HepG2 (cell line): ENCODE results near the gene SLC13A3. TPM values are rescaled to one million over a fixed set of nuclear protein-coding genes. Genes with fewer than 3 reads are reported as not detected.

Experiments used
- ETV6 ChIP-seq: sonication (generic); formaldehyde crosslinking; conservative IDR thresholded peaks from 2 replicates; pipeline ENCODE4 v1.4.0; 2020; ENCODE audit warnings: missing genetic modification reagents
- GATA4 ChIP-seq: sonication (generic); IDR thresholded peaks from 2 replicates; pipeline ENCODE4 v1.6.1; 2016; ENCODE audit warnings: antibody characterized with exemption, low read depth, borderline replicate concordance
- GATAD1 ChIP-seq: IDR thresholded peaks from 2 replicates; pipeline ENCODE4 v1.6.1; 2016; ENCODE audit warnings: missing genetic modification reagents, missing compliant biosample characterization
- KMT2B ChIP-seq: IDR thresholded peaks from 2 replicates; pipeline ENCODE4 v1.6.1; 2016; ENCODE audit warnings: missing genetic modification reagents, missing compliant biosample characterization
- MYNN ChIP-seq: sonication (generic); formaldehyde crosslinking; IDR thresholded peaks from 2 replicates; pipeline ENCODE4 v1.4.0; 2020; ENCODE audit warnings: mild to moderate bottlenecking, low read depth, missing genetic modification reagents
- PHF20 ChIP-seq: sonication (generic); formaldehyde crosslinking; IDR thresholded peaks from 2 replicates; pipeline ENCODE4 v1.5.0; 2020; ENCODE audit warnings: mild to moderate bottlenecking, missing genetic modification reagents
- ZBTB38 ChIP-seq: sonication (generic); formaldehyde crosslinking; IDR thresholded peaks from 2 replicates; pipeline ENCODE4 v1.5.1; 2020; ENCODE audit warnings: mild to moderate bottlenecking, missing genetic modification reagents
- ZFP37 ChIP-seq: sonication (generic); formaldehyde crosslinking; IDR thresholded peaks from 2 replicates; pipeline ENCODE4 v1.4.0; 2020; ENCODE audit warnings: missing genetic modification reagents, borderline replicate concordance
- ZNF260 ChIP-seq: sonication (generic); formaldehyde crosslinking; IDR thresholded peaks from 2 replicates; pipeline ENCODE4 v1.4.0; 2020; ENCODE audit warnings: missing genetic modification reagents, low read depth, mild to moderate bottlenecking, borderline replicate concordance
- ZNF317 ChIP-seq: sonication (generic); formaldehyde crosslinking; IDR thresholded peaks from 2 replicates; pipeline ENCODE4 v1.5.0; 2020; ENCODE audit warnings: mild to moderate bottlenecking, missing genetic modification reagents
- ZNF496 ChIP-seq: sonication (generic); formaldehyde crosslinking; IDR thresholded peaks from 2 replicates; pipeline ENCODE4 v1.8.1; 2023; ENCODE audit warnings: mild to moderate bottlenecking, moderate library complexity, missing genetic modification reagents; ENCODE audit not compliant: insufficient replicate concordance
- polyA plus RNA-seq, 8 experiments: library from polyadenylated mRNA; depleted of rRNA in 3 of 8; stranded (reverse) in 7 of 8; unstranded in 1 of 8; fragments of >200 nt; fragmentation: Illumina TruSeq in 4 of 8; extraction: Trizol in 4 of 8; gene quantifications; 2 replicates each; pipeline versions ENCODE4 v1.2.1 to v1.2.3, GENCODE V29; 2011 to 2016; ENCODE audit warnings: low read depth in 4 of 8, missing spikeins in 1 of 8, mixed read lengths in 1 of 8; ENCODE audit not compliant: insufficient read depth in 1 of 8
- total RNA-seq, 5 experiments: library from RNA; depleted of rRNA; stranded (reverse); fragments of >200 nt; fragmentation: Illumina TruSeq; extraction: Trizol; gene quantifications; 2 replicates each; pipeline ENCODE4 v1.2.3, GENCODE V29; 2016; ENCODE audit warnings: low read depth in 1 of 5
- TF ChIP-seq, protein P1 (sequence below): conservative IDR thresholded peaks from 2 replicates; pipeline ENCODE4 v1.6.1; 2018; ENCODE audit warnings: missing genetic modification reagents
- TF ChIP-seq, protein P2 (sequence below): sonication (generic); formaldehyde crosslinking; IDR thresholded peaks from 2 replicates; pipeline ENCODE4 v1.4.0; 2020; ENCODE audit warnings: missing genetic modification reagents
- TF ChIP-seq, protein P3 (sequence below): sonication (generic); formaldehyde crosslinking; IDR thresholded peaks from 2 replicates; pipeline ENCODE4 v1.9.0; 2021; ENCODE audit warnings: mild to moderate bottlenecking, missing genetic modification reagents
- TF ChIP-seq, protein P4 (sequence below): IDR thresholded peaks from 2 replicates; pipeline ENCODE4 v1.6.1; 2016; ENCODE audit warnings: mild to moderate bottlenecking

Gene SLC13A3
- total and polyA plus RNA-seq, 2 of the 13 experiments (the other 11 are each of a cell fraction or from before 2014, with no cell fraction given): 66.5 to 76.0 TPM

DNA sequence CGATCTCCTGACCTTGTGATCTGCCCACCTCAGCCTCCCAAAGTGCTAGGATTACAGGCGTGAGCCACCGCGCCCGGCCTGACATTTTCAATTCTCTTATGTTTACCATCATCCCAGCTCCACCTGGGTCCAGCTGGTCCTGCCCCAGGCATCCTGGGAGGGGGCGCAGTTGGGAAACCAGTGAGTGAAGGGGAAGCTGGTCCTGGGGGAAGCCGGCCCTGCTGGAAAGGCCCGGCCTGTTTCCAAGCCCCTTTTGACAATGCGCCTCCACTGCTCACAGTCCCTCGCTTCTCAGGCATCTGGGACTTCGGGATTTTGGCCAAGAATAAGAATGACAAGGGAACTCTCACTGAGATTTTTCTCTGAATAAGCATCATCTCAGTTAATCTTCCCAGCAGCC, 14.2 kb downstream of the SLC13A3 start (continued):
- TF ChIP-seq, protein P1, sequence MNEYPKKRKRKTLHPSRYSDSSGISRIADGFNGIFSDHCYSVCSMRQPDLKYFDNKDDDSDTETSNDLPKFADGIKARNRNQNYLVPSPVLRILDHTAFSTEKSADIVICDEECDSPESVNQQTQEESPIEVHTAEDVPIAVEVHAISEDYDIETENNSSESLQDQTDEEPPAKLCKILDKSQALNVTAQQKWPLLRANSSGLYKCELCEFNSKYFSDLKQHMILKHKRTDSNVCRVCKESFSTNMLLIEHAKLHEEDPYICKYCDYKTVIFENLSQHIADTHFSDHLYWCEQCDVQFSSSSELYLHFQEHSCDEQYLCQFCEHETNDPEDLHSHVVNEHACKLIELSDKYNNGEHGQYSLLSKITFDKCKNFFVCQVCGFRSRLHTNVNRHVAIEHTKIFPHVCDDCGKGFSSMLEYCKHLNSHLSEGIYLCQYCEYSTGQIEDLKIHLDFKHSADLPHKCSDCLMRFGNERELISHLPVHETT: no peak
- no peak for TF ChIP-seq PHF20 (CRISPR knock-in tag)
- TF ChIP-seq KMT2B (CRISPR knock-in tag): no peak
- TF ChIP-seq, protein P2, sequence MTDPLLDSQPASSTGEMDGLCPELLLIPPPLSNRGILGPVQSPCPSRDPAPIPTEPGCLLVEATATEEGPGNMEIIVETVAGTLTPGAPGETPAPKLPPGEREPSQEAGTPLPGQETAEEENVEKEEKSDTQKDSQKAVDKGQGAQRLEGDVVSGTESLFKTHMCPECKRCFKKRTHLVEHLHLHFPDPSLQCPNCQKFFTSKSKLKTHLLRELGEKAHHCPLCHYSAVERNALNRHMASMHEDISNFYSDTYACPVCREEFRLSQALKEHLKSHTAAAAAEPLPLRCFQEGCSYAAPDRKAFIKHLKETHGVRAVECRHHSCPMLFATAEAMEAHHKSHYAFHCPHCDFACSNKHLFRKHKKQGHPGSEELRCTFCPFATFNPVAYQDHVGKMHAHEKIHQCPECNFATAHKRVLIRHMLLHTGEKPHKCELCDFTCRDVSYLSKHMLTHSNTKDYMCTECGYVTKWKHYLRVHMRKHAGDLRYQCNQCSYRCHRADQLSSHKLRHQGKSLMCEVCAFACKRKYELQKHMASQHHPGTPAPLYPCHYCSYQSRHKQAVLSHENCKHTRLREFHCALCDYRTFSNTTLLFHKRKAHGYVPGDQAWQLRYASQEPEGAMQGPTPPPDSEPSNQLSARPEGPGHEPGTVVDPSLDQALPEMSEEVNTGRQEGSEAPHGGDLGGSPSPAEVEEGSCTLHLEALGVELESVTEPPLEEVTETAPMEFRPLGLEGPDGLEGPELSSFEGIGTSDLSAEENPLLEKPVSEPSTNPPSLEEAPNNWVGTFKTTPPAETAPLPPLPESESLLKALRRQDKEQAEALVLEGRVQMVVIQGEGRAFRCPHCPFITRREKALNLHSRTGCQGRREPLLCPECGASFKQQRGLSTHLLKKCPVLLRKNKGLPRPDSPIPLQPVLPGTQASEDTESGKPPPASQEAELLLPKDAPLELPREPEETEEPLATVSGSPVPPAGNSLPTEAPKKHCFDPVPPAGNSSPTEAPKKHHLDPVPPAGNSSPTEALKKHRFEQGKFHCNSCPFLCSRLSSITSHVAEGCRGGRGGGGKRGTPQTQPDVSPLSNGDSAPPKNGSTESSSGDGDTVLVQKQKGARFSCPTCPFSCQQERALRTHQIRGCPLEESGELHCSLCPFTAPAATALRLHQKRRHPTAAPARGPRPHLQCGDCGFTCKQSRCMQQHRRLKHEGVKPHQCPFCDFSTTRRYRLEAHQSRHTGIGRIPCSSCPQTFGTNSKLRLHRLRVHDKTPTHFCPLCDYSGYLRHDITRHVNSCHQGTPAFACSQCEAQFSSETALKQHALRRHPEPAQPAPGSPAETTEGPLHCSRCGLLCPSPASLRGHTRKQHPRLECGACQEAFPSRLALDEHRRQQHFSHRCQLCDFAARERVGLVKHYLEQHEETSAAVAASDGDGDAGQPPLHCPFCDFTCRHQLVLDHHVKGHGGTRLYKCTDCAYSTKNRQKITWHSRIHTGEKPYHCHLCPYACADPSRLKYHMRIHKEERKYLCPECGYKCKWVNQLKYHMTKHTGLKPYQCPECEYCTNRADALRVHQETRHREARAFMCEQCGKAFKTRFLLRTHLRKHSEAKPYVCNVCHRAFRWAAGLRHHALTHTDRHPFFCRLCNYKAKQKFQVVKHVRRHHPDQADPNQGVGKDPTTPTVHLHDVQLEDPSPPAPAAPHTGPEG (CRISPR knock-in tag): no peak
- TF ChIP-seq GATAD1 (CRISPR knock-in tag): no peak
- no peak for TF ChIP-seq ZNF496
- TF ChIP-seq ZBTB38 (CRISPR knock-in tag): no peak; the same call in 1 of the 2 replicates
- 0 out of 2 replicates have a peak, but pooled peaks have one; percentile 43 for TF ChIP-seq ZFP37 (CRISPR knock-in tag)
- no peak for TF ChIP-seq GATA4
- TF ChIP-seq, protein P3, sequence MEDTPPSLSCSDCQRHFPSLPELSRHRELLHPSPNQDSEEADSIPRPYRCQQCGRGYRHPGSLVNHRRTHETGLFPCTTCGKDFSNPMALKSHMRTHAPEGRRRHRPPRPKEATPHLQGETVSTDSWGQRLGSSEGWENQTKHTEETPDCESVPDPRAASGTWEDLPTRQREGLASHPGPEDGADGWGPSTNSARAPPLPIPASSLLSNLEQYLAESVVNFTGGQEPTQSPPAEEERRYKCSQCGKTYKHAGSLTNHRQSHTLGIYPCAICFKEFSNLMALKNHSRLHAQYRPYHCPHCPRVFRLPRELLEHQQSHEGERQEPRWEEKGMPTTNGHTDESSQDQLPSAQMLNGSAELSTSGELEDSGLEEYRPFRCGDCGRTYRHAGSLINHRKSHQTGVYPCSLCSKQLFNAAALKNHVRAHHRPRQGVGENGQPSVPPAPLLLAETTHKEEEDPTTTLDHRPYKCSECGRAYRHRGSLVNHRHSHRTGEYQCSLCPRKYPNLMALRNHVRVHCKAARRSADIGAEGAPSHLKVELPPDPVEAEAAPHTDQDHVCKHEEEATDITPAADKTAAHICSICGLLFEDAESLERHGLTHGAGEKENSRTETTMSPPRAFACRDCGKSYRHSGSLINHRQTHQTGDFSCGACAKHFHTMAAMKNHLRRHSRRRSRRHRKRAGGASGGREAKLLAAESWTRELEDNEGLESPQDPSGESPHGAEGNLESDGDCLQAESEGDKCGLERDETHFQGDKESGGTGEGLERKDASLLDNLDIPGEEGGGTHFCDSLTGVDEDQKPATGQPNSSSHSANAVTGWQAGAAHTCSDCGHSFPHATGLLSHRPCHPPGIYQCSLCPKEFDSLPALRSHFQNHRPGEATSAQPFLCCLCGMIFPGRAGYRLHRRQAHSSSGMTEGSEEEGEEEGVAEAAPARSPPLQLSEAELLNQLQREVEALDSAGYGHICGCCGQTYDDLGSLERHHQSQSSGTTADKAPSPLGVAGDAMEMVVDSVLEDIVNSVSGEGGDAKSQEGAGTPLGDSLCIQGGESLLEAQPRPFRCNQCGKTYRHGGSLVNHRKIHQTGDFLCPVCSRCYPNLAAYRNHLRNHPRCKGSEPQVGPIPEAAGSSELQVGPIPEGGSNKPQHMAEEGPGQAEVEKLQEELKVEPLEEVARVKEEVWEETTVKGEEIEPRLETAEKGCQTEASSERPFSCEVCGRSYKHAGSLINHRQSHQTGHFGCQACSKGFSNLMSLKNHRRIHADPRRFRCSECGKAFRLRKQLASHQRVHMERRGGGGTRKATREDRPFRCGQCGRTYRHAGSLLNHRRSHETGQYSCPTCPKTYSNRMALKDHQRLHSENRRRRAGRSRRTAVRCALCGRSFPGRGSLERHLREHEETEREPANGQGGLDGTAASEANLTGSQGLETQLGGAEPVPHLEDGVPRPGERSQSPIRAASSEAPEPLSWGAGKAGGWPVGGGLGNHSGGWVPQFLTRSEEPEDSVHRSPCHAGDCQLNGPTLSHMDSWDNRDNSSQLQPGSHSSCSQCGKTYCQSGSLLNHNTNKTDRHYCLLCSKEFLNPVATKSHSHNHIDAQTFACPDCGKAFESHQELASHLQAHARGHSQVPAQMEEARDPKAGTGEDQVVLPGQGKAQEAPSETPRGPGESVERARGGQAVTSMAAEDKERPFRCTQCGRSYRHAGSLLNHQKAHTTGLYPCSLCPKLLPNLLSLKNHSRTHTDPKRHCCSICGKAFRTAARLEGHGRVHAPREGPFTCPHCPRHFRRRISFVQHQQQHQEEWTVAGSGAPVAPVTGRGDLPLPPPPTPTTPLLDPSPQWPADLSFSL (CRISPR knock-in tag): no peak
- no peak for TF ChIP-seq ZNF260 (CRISPR knock-in tag)
- no peak for TF ChIP-seq ETV6
- TF ChIP-seq ZNF317: 0 out of 2 replicates have a peak, but pooled peaks have one; percentile 10
- TF ChIP-seq, protein P4, sequence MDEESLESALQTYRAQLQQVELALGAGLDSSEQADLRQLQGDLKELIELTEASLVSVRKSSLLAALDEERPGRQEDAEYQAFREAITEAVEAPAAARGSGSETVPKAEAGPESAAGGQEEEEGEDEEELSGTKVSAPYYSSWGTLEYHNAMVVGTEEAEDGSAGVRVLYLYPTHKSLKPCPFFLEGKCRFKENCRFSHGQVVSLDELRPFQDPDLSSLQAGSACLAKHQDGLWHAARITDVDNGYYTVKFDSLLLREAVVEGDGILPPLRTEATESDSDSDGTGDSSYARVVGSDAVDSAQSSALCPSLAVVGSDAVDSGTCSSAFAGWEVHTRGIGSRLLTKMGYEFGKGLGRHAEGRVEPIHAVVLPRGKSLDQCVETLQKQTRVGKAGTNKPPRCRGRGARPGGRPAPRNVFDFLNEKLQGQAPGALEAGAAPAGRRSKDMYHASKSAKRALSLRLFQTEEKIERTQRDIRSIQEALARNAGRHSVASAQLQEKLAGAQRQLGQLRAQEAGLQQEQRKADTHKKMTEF (CRISPR knock-in tag): no peak
- no peak for TF ChIP-seq MYNN
